Activated CD4-positive, alpha-beta T cell treated with anti-CD3 and anti-CD28 coated beads, Interleukin-2, amount 50 U/mL, for 16 hours (primary cell): ENCODE measurements around the gene SLC5A6.

ENCODE experiments used
- DNase-seq: peaks from one replicate; pipeline ENCODE4 v3.0.0-alpha.2; 2020

Gene SLC5A6

DNA sequence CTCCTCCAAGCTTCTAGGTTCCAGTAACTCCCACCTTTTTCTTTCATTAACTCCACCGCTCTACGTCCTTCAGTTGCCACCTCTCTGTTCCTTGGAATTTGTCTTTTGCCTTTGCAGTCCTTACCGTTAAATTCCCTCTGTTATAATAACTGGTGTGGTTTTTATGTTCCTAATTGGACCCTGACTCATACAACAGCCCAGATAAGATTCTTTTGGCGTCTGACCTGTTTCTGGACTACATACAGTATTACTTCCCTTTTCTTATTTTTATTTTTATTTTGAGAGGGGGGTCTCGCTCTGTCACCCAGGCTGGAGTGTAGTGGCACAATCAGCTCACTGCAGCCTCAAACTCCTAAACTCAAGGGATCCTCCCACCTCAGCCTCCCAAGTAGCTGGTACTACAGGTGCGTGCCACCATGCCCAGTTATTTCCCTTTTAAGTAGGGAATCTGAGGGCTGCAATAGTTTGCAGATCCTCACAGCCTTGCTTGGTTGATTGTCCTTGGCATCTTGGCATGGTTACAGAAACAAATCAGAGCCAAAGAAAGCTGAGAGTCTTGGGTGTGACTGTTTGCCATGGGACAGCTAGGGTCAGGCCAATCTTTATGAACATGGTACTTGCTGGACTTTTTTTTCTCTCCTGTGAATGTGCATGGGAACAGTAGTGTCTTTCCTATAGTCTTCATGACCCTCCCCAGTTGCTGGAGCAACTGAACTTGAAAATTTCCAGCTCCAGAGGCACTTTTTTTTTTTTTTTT is 41.3 kb downstream of the SLC5A6 start:
- no peak for DNase-seq

DNA sequence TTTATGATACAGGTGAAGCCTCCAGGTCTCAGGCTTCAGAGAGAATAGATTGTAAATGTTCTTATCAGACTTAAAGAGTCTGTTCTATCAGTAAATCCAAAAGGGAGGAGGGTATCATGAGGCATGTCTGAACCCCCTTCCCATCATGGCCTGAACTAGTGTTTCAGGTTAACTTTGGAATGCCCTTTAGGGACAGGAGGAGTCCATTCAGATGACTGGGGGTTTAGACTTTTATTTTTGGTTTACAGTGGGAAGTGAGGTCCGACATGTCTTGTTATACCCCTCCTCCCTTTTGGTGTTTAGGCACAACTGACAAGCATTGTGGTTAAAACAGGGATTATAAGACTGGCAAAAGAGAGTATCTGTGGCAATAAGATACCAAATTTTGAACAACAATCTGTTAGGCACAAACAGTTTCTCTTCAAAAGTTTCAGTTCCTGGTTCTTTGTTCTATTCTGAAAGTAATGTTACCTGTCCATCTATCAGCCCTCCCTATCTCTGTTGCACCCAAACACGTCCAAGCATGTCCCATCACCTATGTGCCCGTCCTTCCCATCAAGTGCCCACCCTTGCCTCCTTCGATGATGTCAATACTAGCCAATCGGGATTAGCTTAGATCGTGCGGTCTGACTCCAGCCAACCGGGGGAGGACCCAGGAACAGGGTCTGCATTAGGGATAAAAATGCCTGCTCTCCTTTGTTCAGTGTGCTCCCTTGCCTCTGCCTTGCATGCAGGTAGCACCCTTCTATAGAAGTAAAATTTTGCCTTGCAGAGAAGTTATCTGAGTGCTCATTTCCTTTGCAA is 46.9 kb downstream of the SLC5A6 start:
- DNase-seq: no peak

DNA sequence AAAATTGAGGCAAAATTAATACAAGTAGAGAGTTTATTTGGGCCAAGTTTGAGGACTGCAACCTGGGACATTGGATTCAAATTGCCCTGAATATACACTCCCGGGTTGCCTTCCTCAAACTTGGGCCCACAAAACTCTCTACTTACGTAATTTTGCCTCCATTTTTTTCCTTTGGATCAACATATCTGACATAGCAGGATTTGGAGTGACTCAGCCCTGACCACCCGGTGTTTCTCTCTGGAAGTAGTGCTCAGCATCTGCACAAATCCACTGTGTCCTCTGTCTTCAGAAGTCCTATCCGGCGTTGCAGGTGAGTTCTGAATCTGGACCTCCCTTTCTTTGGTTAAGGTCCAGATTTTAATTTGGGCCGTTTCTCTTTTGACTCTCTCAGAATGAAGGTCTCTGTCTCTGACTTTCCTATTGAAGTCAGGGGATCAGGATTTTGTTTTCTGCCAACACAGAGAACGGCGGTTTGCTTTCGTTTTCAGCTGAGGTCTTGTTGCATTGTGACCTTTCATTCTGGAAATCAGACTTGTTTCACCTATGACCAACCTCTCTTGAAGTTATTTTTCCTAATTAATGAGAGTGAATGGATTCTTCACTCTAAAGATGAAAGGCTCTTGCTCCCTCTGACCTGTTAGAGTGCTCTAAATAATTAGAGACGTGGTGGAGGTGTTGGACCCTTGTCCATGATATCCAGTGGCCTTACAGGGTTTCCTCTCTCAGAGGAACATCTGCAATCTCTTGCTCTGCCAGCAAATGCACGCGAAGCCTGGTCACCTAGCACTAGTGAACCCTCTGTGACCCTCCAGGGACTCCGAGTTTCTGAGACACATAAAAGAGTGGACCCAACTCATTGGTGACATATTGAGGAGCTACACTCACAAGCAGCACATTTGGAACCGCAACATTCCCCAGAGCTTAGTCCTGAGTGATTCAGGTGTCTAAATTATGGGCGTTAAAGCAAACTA is 49.6 kb downstream of the SLC5A6 start:
- DNase-seq: no peak

DNA sequence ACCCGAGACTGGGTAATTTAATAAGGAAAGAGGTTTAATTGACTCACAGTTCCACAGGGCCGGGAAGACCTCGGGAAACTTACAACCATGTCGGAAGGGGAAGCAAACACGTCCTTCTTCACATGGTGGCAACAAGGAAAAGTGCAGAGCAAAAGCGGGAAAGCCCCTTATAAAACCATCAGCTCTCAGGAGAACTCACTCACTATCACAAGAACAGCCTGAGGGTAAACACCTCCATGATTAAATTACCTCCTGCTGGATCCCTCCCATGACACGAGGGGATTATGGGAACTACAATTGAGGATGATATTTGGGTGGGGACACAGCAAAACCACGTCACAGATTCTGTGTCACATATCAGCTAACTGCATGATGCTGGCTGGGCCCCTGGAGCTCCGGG is 51.9 kb downstream of the SLC5A6 start:
- no peak for DNase-seq

DNA sequence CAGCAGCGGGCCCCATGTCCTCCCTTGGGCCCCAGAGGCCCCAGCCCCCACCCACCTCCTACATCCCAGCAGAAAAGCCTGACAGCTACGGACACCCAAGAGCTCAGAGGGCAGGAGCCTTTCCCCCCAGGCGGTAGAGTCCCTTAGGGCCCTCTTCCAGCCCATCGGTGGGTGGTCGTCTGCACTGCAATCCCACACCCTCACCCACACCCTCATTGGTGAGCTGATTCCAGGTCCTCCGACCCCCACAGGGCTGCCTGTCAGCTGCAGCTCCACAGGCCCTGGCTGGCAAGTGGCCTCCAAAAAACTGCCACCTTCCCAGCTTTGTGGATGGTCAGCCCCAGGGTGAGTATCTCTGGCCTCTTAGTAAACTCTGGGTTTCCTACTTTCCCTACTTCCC is 52.8 kb downstream of the SLC5A6 start:
- no peak for DNase-seq

DNA sequence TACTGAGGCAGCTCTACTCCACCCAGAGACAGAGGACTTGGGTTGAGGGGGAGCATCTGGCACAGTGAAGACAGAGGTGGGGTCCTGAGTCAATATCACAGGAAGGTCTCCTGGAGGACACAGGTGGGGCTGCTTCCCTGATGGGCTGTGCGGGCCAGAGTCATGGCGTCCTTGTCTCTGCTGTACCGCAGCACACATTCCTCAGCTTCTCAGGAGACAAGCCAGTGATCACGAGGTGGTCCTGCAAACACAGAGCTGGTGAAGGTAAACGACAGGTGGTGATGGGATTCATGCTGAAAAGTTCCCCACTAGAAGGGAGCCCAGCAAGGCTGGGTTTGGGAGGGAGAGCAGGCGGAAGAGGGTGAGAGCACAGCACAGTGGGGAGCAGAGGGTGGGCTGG is 53.6 kb downstream of the SLC5A6 start:
- DNase-seq: no peak

DNA sequence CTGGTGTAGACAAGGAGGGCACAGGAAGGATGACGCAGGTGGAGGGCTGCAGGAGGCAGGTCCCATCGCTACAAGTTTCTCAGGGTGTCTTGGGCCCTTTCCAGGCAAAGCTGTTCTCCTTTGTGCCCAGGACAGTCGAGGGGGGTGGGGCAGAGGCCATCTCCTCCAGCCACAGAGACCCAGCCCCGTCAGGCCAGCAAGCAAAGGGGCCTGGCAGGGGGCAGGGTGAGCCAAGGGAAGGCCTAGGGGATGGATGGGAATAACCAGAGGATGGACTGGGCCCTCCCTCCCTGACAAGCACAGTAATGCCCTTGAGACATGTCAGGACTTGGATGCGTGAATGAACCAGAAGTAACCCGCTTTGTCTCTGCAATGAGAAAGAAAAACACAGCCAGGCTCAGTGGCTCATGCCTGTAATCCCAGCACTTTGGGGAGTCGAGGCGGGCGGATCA is 57.0 kb downstream of the SLC5A6 start:
- no peak for DNase-seq

DNA sequence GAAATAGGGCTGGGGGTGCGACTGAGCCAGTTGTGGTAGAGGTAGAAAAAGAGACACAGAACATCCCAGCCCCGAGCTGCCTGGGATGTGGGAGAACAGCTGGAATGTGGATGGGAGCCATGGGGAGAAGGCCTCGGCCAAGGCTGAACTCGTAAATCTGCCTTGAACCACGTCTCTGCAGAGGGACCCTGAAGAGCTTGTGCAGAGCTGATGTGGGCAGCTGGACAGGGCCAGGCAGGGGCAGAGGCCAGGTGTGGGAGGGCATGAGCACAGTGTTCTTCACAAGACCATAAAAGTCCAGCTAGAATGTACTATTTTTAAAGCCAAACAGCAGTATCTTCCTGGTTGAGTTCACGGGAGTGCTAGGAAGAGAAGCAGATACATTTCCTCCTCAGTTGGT is 57.6 kb downstream of the SLC5A6 start:
- DNase-seq: no peak

DNA sequence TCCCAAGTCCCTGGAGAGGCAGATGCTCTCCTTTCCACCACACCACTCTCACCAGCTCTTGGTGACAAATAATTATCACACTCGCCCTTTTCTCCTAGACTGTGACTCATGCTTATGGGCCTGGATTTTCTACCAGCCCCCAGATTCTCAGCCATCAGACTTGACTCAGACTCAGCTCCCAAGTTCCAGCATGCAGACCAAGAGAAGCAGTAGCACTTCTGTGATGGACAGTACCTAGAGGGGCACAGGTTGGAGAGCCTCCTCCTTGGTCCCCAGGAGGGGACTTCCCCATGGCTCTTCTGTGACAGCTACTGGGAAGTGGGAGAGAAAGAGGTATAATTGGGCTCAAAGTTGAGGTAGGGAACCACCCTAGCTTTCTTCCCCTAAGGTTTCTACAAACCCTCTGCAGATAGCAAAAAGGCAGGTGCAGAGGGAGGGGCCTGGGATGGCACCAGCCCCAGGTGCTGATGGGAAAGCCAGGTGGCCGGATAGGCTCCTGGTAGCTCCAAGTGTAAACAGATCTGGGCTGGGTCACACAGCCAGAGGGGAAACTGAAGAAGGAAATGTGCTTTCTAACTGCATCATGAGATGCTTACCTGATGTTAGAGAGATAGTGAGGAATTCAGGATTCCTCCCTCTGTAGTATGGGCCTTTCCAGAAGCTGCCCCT is 59.1 kb downstream of the SLC5A6 start:
- DNase-seq: no peak

DNA sequence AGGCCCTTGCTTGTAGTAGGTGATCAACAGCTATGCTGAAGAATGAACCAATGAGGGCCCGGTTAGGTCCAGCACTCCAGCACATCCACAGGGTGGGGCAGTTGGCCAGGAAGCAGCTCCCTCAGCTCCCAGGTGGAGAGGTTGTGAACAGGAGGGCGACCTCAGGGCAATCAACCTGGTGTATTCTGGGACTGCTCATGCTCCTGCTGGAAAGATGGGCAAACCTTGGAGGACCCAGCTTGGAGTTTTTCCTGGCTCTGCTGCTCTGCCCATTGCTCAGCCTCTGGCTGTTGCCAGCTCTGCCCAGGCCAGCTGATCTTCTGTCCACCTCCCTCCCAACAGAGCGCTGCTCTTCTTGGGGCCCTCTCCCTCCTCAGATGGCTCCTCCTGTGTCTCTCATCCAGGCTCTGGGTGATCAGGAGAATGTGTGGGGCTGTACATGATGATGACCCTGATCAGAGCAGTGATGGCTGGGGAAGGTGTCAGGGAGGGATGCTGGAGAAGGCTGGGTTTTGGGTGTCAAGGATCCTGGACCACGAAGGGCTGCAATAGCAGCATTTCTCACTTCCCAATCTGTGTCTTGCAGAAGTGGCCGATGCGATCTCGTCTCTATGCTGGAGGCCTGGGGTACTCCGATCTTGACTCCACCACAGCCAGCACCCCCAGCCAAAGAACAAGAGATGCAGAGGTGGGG is 59.8 kb downstream of the SLC5A6 start:
- DNase-seq: no peak

DNA sequence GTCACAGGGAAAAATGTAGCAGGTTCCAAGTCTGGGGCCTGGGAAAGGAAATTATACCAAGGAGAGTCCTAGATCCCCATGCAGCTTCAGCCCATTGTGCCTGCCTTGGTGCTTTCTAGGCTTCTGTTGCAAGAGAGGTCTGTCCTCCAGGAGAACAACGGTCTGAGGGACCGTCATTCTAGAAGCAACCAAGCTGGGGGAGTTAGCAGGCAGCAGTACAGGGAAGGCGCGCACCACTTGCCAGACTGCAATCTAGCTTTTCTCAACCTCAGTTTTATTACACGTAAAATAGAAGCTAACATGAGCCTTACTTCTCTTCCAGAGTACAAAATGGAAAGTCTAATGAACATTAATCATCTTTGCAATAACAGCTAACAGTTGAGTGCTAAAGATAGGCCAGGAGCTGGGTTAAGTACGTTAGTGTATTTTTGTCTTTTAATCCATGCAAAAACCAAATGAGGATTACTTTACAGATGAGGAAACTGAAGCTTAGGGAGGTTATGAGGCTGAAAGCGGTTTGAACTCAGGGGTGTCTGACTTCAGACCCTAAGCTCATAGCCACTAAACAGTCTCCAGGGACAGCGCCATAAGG is 61.3 kb downstream of the SLC5A6 start:
- DNase-seq: no peak
